Brain microvascular endothelial cell (primary cell): Measurements from ENCODE around the gene PRDM16.

ENCODE experiments used
- DNase-seq: peaks from one replicate; pipeline ENCODE4 v3.0.0-alpha.2; 2020
- H3K27ac ChIP-seq: fragments of 250-450 bp; sonication (Bioruptor Pico); 2 replicates; pipeline ENCODE4 v1.5.1; 2020; ENCODE audit warnings: mild to moderate bottlenecking, moderate library complexity
- H3K27me3 ChIP-seq: fragments of 250-450 bp; sonication (Bioruptor Pico); replicated peaks from 2 replicates; pipeline ENCODE4 v1.5.1; 2020; ENCODE audit warnings: mild to moderate bottlenecking
- H3K36me3 ChIP-seq: fragments of 250-450 bp; sonication (Bioruptor Pico); replicated peaks from 2 replicates; pipeline ENCODE4 v1.5.1; 2020; ENCODE audit warnings: mild to moderate bottlenecking
- H3K4me3 ChIP-seq: 2 replicates; pipeline ENCODE4 v1.5.1; 2011; ENCODE audit warnings: low read depth, mild to moderate bottlenecking, control low read depth, low read length, moderate library complexity
- in situ Hi-C: cut with HindIII; loops from 2 replicates; pipeline ENCODE4 v1.10.0; 2017; ENCODE audit warnings: low sequenced_read_pairs, low pct_ligation_motif_present
- TF ChIP-seq, protein P1 (sequence below): IDR thresholded peaks from 2 replicates; pipeline ENCODE4 v1.5.1; 2011; ENCODE audit warnings: low read depth, mild to moderate bottlenecking, moderate library complexity, low read length, control low read depth, inconsistent platforms; ENCODE audit errors: missing control alignments

The PRDM16 gene

GRCh38 chr1:3127738-3128137 lies 58.7 kb downstream of the PRDM16 start:
- Histone ChIP-seq H3K27me3 (no peaks in the 10 kb centered on the region), H3K36me3 (no peaks in the 10 kb centered on the region), H3K4me3 (no peak overlapping the region), H3K27ac (no peak overlapping the region)
- in situ Hi-C loops, result no loop called here
- TF ChIP-seq, protein P1, sequence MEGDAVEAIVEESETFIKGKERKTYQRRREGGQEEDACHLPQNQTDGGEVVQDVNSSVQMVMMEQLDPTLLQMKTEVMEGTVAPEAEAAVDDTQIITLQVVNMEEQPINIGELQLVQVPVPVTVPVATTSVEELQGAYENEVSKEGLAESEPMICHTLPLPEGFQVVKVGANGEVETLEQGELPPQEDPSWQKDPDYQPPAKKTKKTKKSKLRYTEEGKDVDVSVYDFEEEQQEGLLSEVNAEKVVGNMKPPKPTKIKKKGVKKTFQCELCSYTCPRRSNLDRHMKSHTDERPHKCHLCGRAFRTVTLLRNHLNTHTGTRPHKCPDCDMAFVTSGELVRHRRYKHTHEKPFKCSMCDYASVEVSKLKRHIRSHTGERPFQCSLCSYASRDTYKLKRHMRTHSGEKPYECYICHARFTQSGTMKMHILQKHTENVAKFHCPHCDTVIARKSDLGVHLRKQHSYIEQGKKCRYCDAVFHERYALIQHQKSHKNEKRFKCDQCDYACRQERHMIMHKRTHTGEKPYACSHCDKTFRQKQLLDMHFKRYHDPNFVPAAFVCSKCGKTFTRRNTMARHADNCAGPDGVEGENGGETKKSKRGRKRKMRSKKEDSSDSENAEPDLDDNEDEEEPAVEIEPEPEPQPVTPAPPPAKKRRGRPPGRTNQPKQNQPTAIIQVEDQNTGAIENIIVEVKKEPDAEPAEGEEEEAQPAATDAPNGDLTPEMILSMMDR, result no peak
- DNase-seq, result no peak

GRCh38 chr1:3128431-3129132 lies 59.6 kb downstream of the PRDM16 start:
- H3K4me3 ChIP-seq, result no peak overlapping the region
- in situ Hi-C loops, result no loop called here
- no peak for DNase-seq
- H3K27me3 ChIP-seq, result no peaks in the 10 kb centered on the region
- H3K27ac ChIP-seq, result no peak overlapping the region
- no peaks in the 10 kb centered on the region for H3K36me3 ChIP-seq
- TF ChIP-seq, protein P1, result no peak

- H3K36me3 ChIP-seq, result no peaks in the 10 kb centered on the region
- no peaks in the 10 kb centered on the region for H3K27me3 ChIP-seq
- no peak for DNase-seq
- no peak overlapping the region for H3K4me3 ChIP-seq
- TF ChIP-seq, protein P1, result no peak
- no peak overlapping the region for H3K27ac ChIP-seq
- in situ Hi-C loops, result no loop called here
These were observed 60.1 kb downstream of the PRDM16 start for GRCh38 chr1:3129133-3129490.

DNA sequence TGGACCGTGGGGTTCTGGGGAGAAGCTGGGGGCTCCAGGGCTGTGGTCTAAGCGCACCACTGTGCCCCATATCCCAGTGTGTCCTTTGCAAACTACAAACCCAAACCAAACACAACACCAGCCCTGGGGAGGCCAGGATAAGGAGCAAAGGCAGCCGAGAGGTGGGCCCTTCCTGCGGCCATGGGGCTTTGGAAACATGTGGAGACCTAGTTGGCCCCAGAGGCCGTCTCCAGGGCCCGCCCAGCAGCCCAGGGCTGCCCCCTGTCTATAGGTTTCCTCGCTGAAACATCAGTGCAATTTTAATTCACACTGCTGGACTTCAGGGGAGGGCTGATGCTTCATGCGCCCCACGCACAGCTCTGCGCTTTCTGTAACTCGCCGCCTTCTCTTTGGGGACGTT lies 61.3 kb downstream of the PRDM16 start:
- H3K27ac ChIP-seq, result no peak overlapping the region
- H3K27me3 ChIP-seq, result no peaks in the 10 kb centered on the region
- in situ Hi-C loops, result no loop called here
- no peaks in the 10 kb centered on the region for H3K36me3 ChIP-seq
- DNase-seq, result no peak
- TF ChIP-seq, protein P1, result no peak
- H3K4me3 ChIP-seq, result no peak overlapping the region

DNA sequence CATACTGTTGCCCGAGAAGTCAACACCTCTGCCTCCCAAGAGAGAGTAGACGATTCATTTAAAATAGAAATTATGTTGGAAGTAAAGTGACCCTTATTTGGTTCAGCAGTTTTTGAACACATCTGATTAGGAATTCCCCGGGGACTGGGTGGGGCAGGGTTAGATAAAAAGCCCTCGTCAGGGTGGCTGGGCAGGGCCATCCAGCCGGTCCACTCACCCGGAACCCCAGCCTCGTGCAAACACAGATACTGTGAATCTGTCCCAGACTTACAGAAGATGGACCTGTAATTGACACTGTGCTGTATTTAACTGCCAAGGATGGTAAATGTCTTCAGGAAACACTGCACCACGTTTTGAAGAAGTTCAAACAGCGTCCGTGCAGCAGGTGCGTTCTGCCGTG lies 63.7 kb downstream of the PRDM16 start:
- DNase-seq, result no peak
- Histone ChIP-seq H3K4me3 (no peak overlapping the region), H3K27me3 (no peaks in the 10 kb centered on the region), H3K36me3 (no peaks in the 10 kb centered on the region), H3K27ac (no peak overlapping the region)
- in situ Hi-C loops, result no loop called here
- TF ChIP-seq, protein P1, result no peak

GRCh38 chr1:3133686-3134085 lies 64.7 kb downstream of the PRDM16 start:
- TF ChIP-seq, protein P1, result no peak
- peak; percentile 3 for DNase-seq
- Histone ChIP-seq H3K27me3 (no peaks in the 10 kb centered on the region), H3K27ac (no peak overlapping the region), H3K4me3 (no peak overlapping the region), H3K36me3 (no peaks in the 10 kb centered on the region)
- in situ Hi-C loops, result no loop called here
